NCI-H82 treated with DMSO at 0.1 percent for 48 hours (cell line): ENCODE results near the gene CTBP1.

Source experiments
- DNase-seq: peaks from one replicate; lab custom pipeline; 2025; ENCODE audit not compliant: unreplicated experiment; lab: John Stamatoyannopoulos, UW

Gene CTBP1

GRCh38 chr4:1211891-1212545 lies 36.9 kb downstream of the CTBP1 start:
- no peak for DNase-seq

DNA sequence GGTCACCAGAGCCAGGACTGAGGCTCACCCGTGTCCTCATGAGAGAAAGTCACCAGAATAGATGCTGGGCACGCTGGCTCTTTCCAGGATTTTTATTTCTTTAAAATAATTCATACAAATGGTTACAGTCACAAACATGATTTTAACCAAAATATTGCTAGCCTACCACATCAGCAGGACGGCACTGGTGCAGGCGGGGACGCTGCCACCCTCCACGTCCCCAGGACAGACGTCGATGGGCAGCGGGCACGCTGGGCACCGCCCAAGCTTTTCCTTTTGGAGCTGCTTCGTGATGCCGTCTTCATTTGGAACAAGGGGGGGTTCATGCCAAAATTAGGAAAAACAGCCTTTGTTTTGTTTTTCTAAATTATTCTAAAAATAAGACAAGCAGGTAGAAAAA lies 37.6 kb downstream of the CTBP1 start:
- DNase-seq = no peak

GRCh38 chr4:1210971-1211370 lies 38.0 kb downstream of the CTBP1 start:
- no peak for DNase-seq

- DNase-seq = no peak
Measured at GRCh38 chr4:1210241-1210841, 38.6 kb downstream of the CTBP1 start.

GRCh38 chr4:1209821-1210220 lies 39.1 kb downstream of the CTBP1 start:
- no peak for DNase-seq

DNA sequence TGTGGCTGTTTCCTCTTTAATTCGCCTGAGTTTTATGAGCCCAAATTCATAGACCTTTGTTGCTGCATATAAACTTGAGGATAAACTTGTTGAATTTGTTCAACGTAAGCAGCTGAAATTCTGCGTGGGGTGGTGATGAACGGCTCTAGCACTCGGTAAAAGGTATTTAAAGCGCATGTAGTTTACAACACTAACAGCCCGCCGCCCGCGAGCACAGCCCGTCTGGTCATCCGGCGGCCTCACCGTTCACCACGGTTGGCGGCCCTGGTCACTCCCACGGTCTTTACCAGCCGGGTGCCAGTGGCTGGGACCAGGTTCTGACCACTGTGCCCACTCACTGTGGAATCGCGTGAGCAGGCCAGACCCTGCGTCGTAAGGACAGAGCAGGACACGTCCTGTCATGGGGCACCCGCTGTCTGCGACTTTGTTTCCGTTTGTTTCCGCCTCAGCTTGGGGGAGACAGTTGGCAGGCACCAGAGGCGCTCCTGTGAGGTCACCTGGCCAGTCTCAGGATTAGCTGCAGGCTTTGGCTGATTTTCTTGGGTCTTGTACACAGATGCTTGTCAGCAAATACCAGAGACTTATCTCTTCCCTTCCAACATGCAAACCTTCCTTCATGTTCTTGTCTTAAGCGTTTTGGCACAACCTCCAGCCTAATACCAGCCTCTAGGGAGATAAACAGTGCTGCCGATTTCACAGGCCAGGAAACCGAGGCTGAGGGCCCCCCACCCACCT lies 39.8 kb downstream of the CTBP1 start:
- no peak for DNase-seq

- DNase-seq = no peak
Measured at GRCh38 chr4:1208266-1208961, 40.5 kb downstream of the CTBP1 start.

DNA sequence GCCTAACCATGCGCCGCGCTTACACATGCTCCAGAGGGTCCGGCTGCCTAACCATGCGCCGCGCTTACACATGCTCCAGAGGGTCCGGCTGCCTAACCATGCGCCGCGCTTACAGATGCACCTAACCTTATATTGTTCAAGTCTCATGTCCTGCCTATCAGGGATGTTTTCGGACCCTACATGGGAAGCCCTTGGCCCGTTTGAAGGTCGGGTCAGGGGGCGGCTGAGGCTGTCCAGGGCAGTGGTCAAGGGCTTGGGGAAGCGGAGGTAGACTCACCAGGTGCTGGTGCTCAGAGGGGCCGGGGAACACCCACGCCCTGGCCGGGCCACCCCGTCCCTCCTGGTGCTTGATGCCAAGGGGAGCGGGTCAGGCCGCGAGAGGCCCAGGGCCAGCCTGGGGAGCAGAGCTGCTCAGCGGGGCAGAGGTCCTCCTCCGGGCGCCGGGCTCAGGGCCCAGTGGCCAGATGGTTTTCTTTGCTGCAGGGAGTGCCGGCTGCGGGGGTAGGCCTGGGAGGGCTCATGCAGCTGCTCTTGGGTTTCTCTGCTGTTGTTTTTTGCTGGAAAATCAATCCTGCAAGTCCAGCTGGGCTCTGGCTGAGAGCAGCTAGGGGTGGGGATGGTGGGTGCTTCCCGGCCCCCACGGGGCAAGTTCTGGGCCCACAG lies 41.2 kb downstream of the CTBP1 start:
- no peak for DNase-seq

DNA sequence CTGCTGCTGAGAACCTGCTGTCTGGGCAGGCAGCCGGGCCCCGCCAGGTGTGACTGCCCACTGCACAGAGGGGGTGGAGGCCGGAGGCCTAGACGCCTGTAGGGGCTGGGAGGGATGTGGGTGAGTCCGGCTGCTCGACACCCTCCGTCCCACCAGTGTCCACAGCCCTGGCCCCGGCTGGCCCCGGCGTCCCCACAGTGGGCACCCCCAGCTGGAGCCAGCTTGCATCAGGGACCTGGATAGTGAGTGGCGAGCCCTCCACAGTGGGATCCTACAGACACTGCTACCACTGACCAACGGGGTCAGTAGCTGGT lies 41.8 kb downstream of the CTBP1 start:
- no peak for DNase-seq

DNA sequence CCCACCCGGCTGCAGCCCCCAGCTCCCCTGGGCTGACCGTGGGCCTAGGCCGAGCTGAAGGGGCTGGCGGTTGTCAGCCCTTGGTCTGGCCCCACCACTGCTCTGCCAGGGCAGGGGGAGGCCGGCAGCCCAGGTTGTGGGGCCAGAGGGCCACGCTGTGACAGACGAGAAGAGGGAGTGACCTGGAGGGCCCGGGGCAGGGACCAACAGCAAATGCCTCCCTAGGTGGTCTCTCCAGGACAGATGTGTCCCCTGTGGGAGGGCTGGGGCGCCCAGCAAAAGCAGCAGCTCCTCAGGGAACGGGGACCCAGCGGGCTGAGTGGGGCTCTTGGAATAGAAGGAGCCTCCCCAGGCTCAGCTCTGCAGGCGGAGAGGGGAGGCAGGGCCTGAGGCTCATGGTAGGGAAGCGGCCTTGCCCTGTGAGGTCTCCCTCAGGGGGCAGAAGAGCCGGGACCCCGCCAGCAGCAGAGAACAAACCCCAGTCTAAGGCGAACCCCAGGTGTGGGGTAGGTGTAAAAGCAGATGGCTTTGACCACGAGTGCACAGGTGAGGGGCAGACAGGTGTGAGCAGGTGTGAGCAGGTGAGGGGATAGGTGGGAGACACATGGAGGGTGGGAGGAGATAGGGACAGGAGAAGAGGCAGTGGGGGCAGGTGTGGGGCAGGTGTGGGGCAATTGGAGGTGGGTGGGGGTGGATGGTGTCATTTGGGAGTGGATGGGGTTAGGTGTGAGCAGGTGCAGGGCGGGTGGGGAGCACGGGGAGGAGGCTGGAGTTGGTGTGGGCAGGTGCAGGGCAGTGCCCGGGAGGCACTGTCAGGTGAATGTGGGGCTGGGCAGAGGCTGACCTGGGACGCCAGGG lies 42.4 kb downstream of the CTBP1 start:
- DNase-seq = no peak

- DNase-seq = no peak
Measured at GRCh38 chr4:1205586-1206298, 43.2 kb downstream of the CTBP1 start.

GRCh38 chr4:1204828-1205585 lies 43.9 kb downstream of the CTBP1 start:
- DNase-seq = no peak

- no peak for DNase-seq
Measured at GRCh38 chr4:1204286-1204827, 44.6 kb downstream of the CTBP1 start.

DNA sequence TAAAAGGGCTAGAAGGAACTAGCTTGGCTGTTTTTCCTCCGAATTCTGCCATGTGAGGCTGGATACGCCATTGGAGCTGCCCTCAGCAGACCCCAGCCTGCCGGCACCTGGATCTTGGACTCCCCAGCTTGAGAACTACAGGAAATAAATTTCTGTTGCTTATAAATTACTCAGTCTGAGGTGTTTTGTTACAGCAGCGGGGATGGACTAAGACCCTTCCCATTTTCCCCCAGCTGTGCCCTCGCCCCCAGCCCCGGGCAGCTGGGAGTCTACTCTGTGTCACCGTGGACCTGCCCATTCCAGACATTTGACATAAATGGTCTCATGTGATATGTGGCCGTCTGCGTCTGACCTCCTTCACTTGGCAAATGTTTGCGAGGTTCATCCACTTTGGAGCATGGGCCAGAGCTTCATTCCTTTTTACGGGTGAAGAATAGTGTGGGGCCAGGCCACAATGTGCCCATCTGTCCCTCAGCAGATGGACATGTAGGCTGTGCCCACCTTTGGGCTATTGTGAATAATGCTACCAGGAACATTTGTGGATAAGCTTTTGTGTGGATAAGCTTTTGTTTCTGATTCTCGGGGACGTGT lies 45.8 kb downstream of the CTBP1 start:
- DNase-seq = no peak

DNA sequence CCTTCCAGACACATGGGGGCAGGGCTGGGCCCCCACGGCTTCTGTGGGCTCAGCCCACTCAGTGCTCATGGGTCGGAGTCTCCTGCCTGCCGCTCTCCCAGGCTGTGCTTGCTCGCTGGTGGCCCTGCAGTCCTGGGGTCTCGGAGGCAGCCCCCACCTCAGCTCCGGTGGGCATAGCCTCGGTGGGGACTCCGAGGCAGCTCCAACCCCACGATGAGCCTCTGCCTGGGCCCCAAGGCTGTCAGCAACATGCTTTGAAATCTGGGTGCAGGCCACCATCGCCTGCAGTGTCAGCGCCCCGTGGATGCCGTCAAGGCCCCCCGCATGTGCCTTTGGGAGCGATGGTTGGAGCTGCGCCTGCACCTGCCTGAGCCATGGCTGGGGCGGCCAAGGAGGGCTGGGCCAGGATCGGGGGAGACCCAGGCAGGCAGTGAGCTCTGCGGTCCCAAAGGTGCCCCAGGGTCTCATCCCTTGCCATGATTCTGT lies 46.4 kb downstream of the CTBP1 start:
- DNase-seq = no peak

GRCh38 chr4:1201851-1202525 lies 46.9 kb downstream of the CTBP1 start:
- DNase-seq = no peak

- DNase-seq = no peak
Measured at GRCh38 chr4:1200425-1201035, 48.4 kb downstream of the CTBP1 start.
